ENCODE results near the gene PPHLN1.
A peak's percentile ranks its signal among the peaks of the same experiment; 100 is the strongest.

PPHLN1 gene

GRCh38 chr12:42325653-42326474, at the start of gene PPHLN1, which contains the start of gene ZCRB1:
TSS of gene PPHLN1 (plus strand) at chr12:42326167. CDS start at chr12:42335903, 9,736 bp downstream.
TSS of gene ZCRB1 (minus strand) at chr12:42326094. CDS start at chr12:42324102, 1,992 bp downstream.
- peaks cover 12% of the 10 kb centered on the region for H3K36me3 ChIP-seq (ENCODE audit: insufficient read depth, low read length)
- H2AFZ ChIP-seq (ENCODE audit: low read length, unreplicated experiment) = peak within 1 kb of the TSS; percentile 93
- peaks cover 21% of the 10 kb centered on the region for H3K4me1 ChIP-seq (ENCODE audit: control insufficient read depth, insufficient read depth, low read length, unreplicated experiment)
- peak within 1 kb of the TSS; percentile 90 for H3K4me3 ChIP-seq (ENCODE audit: low read depth, low read length)
- no peaks in the 10 kb centered on the region for H3K27me3 ChIP-seq (ENCODE audit: insufficient read depth, low read length)
- peaks cover 53% of the 10 kb centered on the region for H3K79me2 ChIP-seq (ENCODE audit: control insufficient read depth, insufficient read depth, low read length, unreplicated experiment)
- H3K27ac ChIP-seq (ENCODE audit: low read depth, low read length) = peak within 1 kb of the TSS; percentile 47

DNA sequence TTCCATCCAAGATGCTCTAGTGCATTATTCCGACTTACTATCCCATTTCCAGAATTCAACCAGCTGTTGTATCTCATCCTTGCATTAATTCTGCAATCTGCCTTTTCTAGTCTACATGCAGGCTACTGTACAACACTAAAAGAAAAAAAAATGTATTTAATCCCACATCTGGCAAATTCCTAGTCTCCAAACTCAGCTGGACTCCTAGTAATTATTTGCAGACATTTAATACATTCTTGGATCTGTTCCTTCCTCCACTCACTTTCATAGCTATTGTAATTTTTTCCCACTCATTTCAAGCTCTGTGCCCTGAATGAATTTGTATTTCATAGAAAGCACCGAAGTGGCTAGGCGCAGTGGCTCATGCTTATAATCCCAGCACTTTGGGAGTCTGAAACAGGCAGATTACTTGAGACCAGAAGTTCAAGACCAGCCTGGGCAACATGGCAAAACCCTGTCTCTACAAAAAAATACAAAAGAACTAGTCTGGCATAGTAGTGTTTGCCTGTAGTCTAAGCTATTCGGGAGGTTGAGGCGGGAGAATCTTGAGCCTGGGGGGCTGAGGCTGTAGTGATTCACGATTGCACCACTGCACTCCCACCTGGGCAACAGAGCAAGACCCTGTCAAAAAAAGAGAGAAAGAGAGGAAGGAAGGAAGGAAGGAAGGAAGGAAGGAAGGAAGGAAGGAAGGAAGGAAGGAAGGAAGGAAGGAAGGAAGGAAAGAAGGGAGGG, 48.4 kb upstream of the PPHLN1 start:
- Histone ChIP-seq H3K4me1 (ENCODE audit: control insufficient read depth, insufficient read depth, low read length, unreplicated experiment) (no peaks in the 10 kb centered on the region), H3K36me3 (ENCODE audit: insufficient read depth, low read length) (no peaks in the 10 kb centered on the region), H2AFZ (ENCODE audit: low read length, unreplicated experiment) (no peak overlapping the region), H3K27ac (ENCODE audit: low read depth, low read length) (no peak overlapping the region), H3K79me2 (ENCODE audit: control insufficient read depth, insufficient read depth, low read length, unreplicated experiment) (no peaks in the 10 kb centered on the region), H3K4me3 (ENCODE audit: low read depth, low read length) (no peak overlapping the region), H3K27me3 (ENCODE audit: insufficient read depth, low read length) (no peaks in the 10 kb centered on the region)

GRCh38 chr12:42278128-42278510, 47.8 kb upstream of the PPHLN1 start:
- H3K79me2 ChIP-seq (ENCODE audit: control insufficient read depth, insufficient read depth, low read length, unreplicated experiment) = no peaks in the 10 kb centered on the region
- no peaks in the 10 kb centered on the region for H3K27me3 ChIP-seq (ENCODE audit: insufficient read depth, low read length)
- H3K27ac ChIP-seq (ENCODE audit: low read depth, low read length) = no peak overlapping the region
- no peaks in the 10 kb centered on the region for H3K4me1 ChIP-seq (ENCODE audit: control insufficient read depth, insufficient read depth, low read length, unreplicated experiment)
- H3K36me3 ChIP-seq (ENCODE audit: insufficient read depth, low read length) = no peaks in the 10 kb centered on the region
- H3K4me3 ChIP-seq (ENCODE audit: low read depth, low read length) = no peak overlapping the region
- H2AFZ ChIP-seq (ENCODE audit: low read length, unreplicated experiment) = no peak overlapping the region

DNA sequence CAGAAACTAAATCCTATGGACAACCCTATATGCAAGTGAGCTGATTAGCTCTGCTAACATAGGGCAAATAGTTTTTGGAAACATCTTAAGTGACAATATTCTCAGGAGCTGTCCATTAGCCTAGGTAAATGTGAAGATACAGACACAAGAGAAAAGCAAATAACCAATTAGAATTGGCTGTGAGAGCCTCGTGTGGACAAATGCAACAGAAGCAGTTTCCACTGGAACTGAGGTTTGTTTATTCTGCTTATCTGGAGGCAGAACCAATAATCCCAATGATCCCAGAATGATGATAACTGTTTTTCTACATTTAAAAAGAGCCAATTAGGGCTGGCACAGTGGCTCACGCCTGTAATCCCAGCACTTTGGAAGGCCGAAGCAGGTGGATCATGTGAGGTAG, 44.7 kb upstream of the PPHLN1 start:
- H3K4me3 ChIP-seq (ENCODE audit: low read depth, low read length) = no peak overlapping the region
- no peak overlapping the region for H2AFZ ChIP-seq (ENCODE audit: low read length, unreplicated experiment)
- no peaks in the 10 kb centered on the region for H3K79me2 ChIP-seq (ENCODE audit: control insufficient read depth, insufficient read depth, low read length, unreplicated experiment)
- H3K36me3 ChIP-seq (ENCODE audit: insufficient read depth, low read length) = no peaks in the 10 kb centered on the region
- H3K4me1 ChIP-seq (ENCODE audit: control insufficient read depth, insufficient read depth, low read length, unreplicated experiment) = peaks cover 9% of the 10 kb centered on the region
- no peaks in the 10 kb centered on the region for H3K27me3 ChIP-seq (ENCODE audit: insufficient read depth, low read length)
- H3K27ac ChIP-seq (ENCODE audit: low read depth, low read length) = no peak overlapping the region

GRCh38 chr12:42281844-42282243, 44.1 kb upstream of the PPHLN1 start:
- no peaks in the 10 kb centered on the region for H3K79me2 ChIP-seq (ENCODE audit: control insufficient read depth, insufficient read depth, low read length, unreplicated experiment)
- H3K27ac ChIP-seq (ENCODE audit: low read depth, low read length) = no peak overlapping the region
- H3K4me3 ChIP-seq (ENCODE audit: low read depth, low read length) = no peak overlapping the region
- no peak overlapping the region for H2AFZ ChIP-seq (ENCODE audit: low read length, unreplicated experiment)
- H3K27me3 ChIP-seq (ENCODE audit: insufficient read depth, low read length) = no peaks in the 10 kb centered on the region
- no peaks in the 10 kb centered on the region for H3K36me3 ChIP-seq (ENCODE audit: insufficient read depth, low read length)
- H3K4me1 ChIP-seq (ENCODE audit: control insufficient read depth, insufficient read depth, low read length, unreplicated experiment) = peaks cover 9% of the 10 kb centered on the region

- H3K4me1 ChIP-seq (ENCODE audit: control insufficient read depth, insufficient read depth, low read length, unreplicated experiment) = peaks cover 9% of the 10 kb centered on the region
- no peaks in the 10 kb centered on the region for H3K27me3 ChIP-seq (ENCODE audit: insufficient read depth, low read length)
- H3K4me3 ChIP-seq (ENCODE audit: low read depth, low read length) = no peak overlapping the region
These were observed 43.7 kb upstream of the PPHLN1 start for GRCh38 chr12:42282294-42282693.

GRCh38 chr12:42283739-42284138, 42.2 kb upstream of the PPHLN1 start:
- no peaks in the 10 kb centered on the region for H3K36me3 ChIP-seq (ENCODE audit: insufficient read depth, low read length)
- H2AFZ ChIP-seq (ENCODE audit: low read length, unreplicated experiment) = no peak overlapping the region
- H3K27ac ChIP-seq (ENCODE audit: low read depth, low read length) = no peak overlapping the region
- no peak overlapping the region for H3K4me3 ChIP-seq (ENCODE audit: low read depth, low read length)
- H3K4me1 ChIP-seq (ENCODE audit: control insufficient read depth, insufficient read depth, low read length, unreplicated experiment) = peaks cover 9% of the 10 kb centered on the region
- H3K27me3 ChIP-seq (ENCODE audit: insufficient read depth, low read length) = no peaks in the 10 kb centered on the region
- no peaks in the 10 kb centered on the region for H3K79me2 ChIP-seq (ENCODE audit: control insufficient read depth, insufficient read depth, low read length, unreplicated experiment)

More at GRCh38 chr12:42282294-42282693, 43.7 kb upstream of the PPHLN1 start:
- H3K36me3 ChIP-seq (ENCODE audit: insufficient read depth, low read length) = no peaks in the 10 kb centered on the region
- H3K79me2 ChIP-seq (ENCODE audit: control insufficient read depth, insufficient read depth, low read length, unreplicated experiment) = no peaks in the 10 kb centered on the region
- H3K27ac ChIP-seq (ENCODE audit: low read depth, low read length) = no peak overlapping the region
- H2AFZ ChIP-seq (ENCODE audit: low read length, unreplicated experiment) = no peak overlapping the region

DNA sequence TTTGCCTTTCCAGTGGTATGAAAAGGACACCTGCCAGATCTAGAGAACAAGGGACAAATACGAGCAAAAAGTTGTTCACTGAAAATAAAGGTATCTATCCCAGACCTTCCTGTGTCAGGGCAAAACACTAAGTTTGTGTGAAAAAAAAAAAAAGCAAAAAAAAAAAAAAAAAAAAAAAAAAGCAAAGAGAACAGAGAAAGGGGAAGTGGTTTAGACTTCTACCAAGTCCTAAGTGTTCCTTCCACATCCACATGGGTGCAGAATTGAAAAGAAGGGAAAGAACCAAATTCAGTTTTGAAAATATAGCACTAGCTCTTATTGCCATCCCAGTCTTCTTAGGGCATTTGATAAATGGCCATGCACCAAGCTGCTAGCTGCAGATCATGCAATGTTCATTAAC, 41.8 kb upstream of the PPHLN1 start:
- no peak overlapping the region for H3K27ac ChIP-seq (ENCODE audit: low read depth, low read length)
- peaks cover 9% of the 10 kb centered on the region for H3K4me1 ChIP-seq (ENCODE audit: control insufficient read depth, insufficient read depth, low read length, unreplicated experiment)
- H3K4me3 ChIP-seq (ENCODE audit: low read depth, low read length) = no peak overlapping the region
- H2AFZ ChIP-seq (ENCODE audit: low read length, unreplicated experiment) = no peak overlapping the region
- no peaks in the 10 kb centered on the region for H3K27me3 ChIP-seq (ENCODE audit: insufficient read depth, low read length)
- no peaks in the 10 kb centered on the region for H3K36me3 ChIP-seq (ENCODE audit: insufficient read depth, low read length)
- H3K79me2 ChIP-seq (ENCODE audit: control insufficient read depth, insufficient read depth, low read length, unreplicated experiment) = no peaks in the 10 kb centered on the region

DNA sequence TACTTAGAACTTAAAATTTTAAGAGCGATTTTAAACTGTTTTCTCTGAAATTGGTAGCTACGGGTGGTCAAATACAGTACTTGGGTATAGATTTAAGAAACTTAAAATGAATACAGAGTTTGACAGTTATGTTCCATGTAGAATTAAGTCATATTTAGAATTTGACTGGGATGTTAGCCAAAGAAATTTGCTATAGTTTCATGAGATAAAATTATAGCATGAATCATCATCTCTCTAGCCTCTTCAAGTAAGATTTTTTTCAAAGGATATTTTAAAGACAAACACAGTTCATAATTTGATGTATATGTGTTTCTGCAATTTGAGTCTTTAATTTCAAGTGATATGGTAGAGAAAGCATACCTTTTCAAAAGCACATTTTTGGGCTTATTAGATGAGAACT, 41.1 kb upstream of the PPHLN1 start:
- Histone ChIP-seq H3K4me1 (ENCODE audit: control insufficient read depth, insufficient read depth, low read length, unreplicated experiment) (peaks cover 9% of the 10 kb centered on the region), H3K36me3 (ENCODE audit: insufficient read depth, low read length) (no peaks in the 10 kb centered on the region), H3K27me3 (ENCODE audit: insufficient read depth, low read length) (no peaks in the 10 kb centered on the region), H3K4me3 (ENCODE audit: low read depth, low read length) (no peak overlapping the region), H2AFZ (ENCODE audit: low read length, unreplicated experiment) (no peak overlapping the region), H3K27ac (ENCODE audit: low read depth, low read length) (no peak overlapping the region), H3K79me2 (ENCODE audit: control insufficient read depth, insufficient read depth, low read length, unreplicated experiment) (no peaks in the 10 kb centered on the region)

GRCh38 chr12:42285431-42285830, 40.5 kb upstream of the PPHLN1 start:
- Histone ChIP-seq H3K4me1 (ENCODE audit: control insufficient read depth, insufficient read depth, low read length, unreplicated experiment) (peaks cover 9% of the 10 kb centered on the region), H3K36me3 (ENCODE audit: insufficient read depth, low read length) (no peaks in the 10 kb centered on the region), H3K27me3 (ENCODE audit: insufficient read depth, low read length) (no peaks in the 10 kb centered on the region), H3K79me2 (ENCODE audit: control insufficient read depth, insufficient read depth, low read length, unreplicated experiment) (no peaks in the 10 kb centered on the region), H2AFZ (ENCODE audit: low read length, unreplicated experiment) (no peak overlapping the region), H3K4me3 (ENCODE audit: low read depth, low read length) (no peak overlapping the region), H3K27ac (ENCODE audit: low read depth, low read length) (no peak overlapping the region)

DNA sequence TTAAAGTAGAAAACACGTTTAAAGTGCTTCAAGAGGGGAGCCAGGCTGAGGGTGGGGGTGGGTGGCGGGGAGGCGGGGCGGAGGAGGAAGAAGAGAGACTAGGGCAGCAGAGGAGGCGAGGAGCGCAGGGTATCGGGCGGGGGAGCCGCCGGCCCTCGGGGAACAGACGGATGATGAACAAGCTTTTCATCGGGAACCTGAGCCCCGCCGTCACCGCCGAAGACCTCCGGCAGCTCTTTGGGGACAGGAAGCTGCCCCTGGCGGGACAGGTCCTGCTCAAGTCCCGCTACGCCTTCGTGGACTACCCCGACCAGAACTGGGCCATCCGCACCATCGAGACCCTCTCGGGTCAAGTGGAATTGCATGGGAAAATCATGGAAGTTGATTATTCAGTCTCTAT, 39.2 kb upstream of the PPHLN1 start:
- H3K79me2 ChIP-seq (ENCODE audit: control insufficient read depth, insufficient read depth, low read length, unreplicated experiment) = no peaks in the 10 kb centered on the region
- H3K27me3 ChIP-seq (ENCODE audit: insufficient read depth, low read length) = no peaks in the 10 kb centered on the region
- H2AFZ ChIP-seq (ENCODE audit: low read length, unreplicated experiment) = no peak overlapping the region
- no peak overlapping the region for H3K27ac ChIP-seq (ENCODE audit: low read depth, low read length)
- H3K4me3 ChIP-seq (ENCODE audit: low read depth, low read length) = no peak overlapping the region
- peaks cover 9% of the 10 kb centered on the region for H3K4me1 ChIP-seq (ENCODE audit: control insufficient read depth, insufficient read depth, low read length, unreplicated experiment)
- no peaks in the 10 kb centered on the region for H3K36me3 ChIP-seq (ENCODE audit: insufficient read depth, low read length)

Data from ACC112 (cell line).